DMS153 treated with DMSO at 0.1 percent for 48 hours (cell line): ENCODE data around the gene CCL24.
"Not testable (repeated sequence)": the region's sequence is repeated elsewhere in the genome, so short reads cannot be mapped to it uniquely, and the experiment has no call there.

Source experiments
- DNase-seq: peaks from one replicate; lab custom pipeline; 2025; ENCODE audit not compliant: unreplicated experiment; lab: John Stamatoyannopoulos, UW

The CCL24 gene

GRCh38 chr7:75820688-75821087 lies 7.1 kb upstream of the CCL24 start:
- no peak for DNase-seq

- DNase-seq, result no peak
These were observed 6.1 kb upstream of the CCL24 start for GRCh38 chr7:75819711-75820110.

GRCh38 chr7:75818472-75818871 lies 4.9 kb upstream of the CCL24 start:
- DNase-seq, result no peak

GRCh38 chr7:75817116-75817515 lies 3.5 kb upstream of the CCL24 start:
- no peak for DNase-seq

GRCh38 chr7:75815418-75816064 lies 1.9 kb upstream of the CCL24 start:
- no peak for DNase-seq

GRCh38 chr7:75814407-75814947 lies 871 bp upstream of the CCL24 start:
- no peak for DNase-seq

- no peak for DNase-seq
These were observed 522 bp downstream of the CCL24 start for GRCh38 chr7:75813084-75813483.

- DNase-seq, result no peak
These were observed 1.5 kb downstream of the CCL24 start for GRCh38 chr7:75811894-75812678.

- DNase-seq, result no peak
These were observed 4.2 kb downstream of the CCL24 start for GRCh38 chr7:75809396-75809795.

- no peak for DNase-seq
These were observed 5.5 kb downstream of the CCL24 start for GRCh38 chr7:75808106-75808505.

- no peak for DNase-seq
These were observed 6.2 kb downstream of the CCL24 start for GRCh38 chr7:75807452-75807851.

- no peak for DNase-seq
These were observed 6.9 kb downstream of the CCL24 start for GRCh38 chr7:75806560-75807307.

GRCh38 chr7:75804705-75805104 lies 8.9 kb downstream of the CCL24 start:
- no peak for DNase-seq

- no peak for DNase-seq
These were observed 9.6 kb downstream of the CCL24 start for GRCh38 chr7:75804004-75804403.

GRCh38 chr7:75802552-75802821 lies 11.1 kb downstream of the CCL24 start:
- no peak for DNase-seq

- DNase-seq, result no peak
These were observed 14.8 kb downstream of the CCL24 start for GRCh38 chr7:75798770-75799169.

- no peak for DNase-seq
These were observed 17.2 kb downstream of the CCL24 start for GRCh38 chr7:75796420-75796819.

- DNase-seq, result no peak
These were observed 17.7 kb downstream of the CCL24 start for GRCh38 chr7:75795831-75796285.

GRCh38 chr7:75793676-75794075 lies 19.9 kb downstream of the CCL24 start:
- no peak for DNase-seq

GRCh38 chr7:75792567-75792966 lies 21.0 kb downstream of the CCL24 start:
- DNase-seq, result not testable (repeated sequence)

- DNase-seq, result no peak
These were observed 24.2 kb downstream of the CCL24 start for GRCh38 chr7:75789361-75789924.
